Transverse colon (tissue), 4 donors: ENCODE measurements around the gene RHOV.

ENCODE experiments used
- CTCF ChIP-seq, 5 experiments: fragments of 200-600 bp in 3 of 5; fragments of 450-650 bp in 2 of 5; sonication (generic) in 3 of 5; IDR thresholded peaks; 1 replicate in 2 of 5; 2 replicates in 3 of 5; pipeline ENCODE4 v1.5.1; 2016 to 2017; ENCODE audit warnings: antibody characterized with exemption in 5 of 5, inconsistent platforms in 3 of 5, mild to moderate bottlenecking in 2 of 5, moderate library complexity in 1 of 5
- EP300 ChIP-seq: sonication (generic); formaldehyde crosslinking; IDR thresholded peaks from one replicate; pipeline ENCODE4 v1.6.1; 2017; ENCODE audit warnings: antibody characterized with exemption, low read depth
- POLR2A ChIP-seq: fragments of 450-650 bp; IDR thresholded peaks from one replicate; pipeline ENCODE4 v1.6.1; 2016; ENCODE audit warnings: antibody characterized with exemption, mild to moderate bottlenecking, moderate library complexity
- POLR2AphosphoS5 ChIP-seq, 3 donors: sonication (generic); formaldehyde crosslinking; IDR thresholded peaks; one replicate each; pipeline ENCODE4 v1.6.1; 2016; ENCODE audit warnings: antibody characterized with exemption in 3 of 3

GRCh38 chr15:40823572-40824343 lies 50.3 kb downstream of the RHOV start:
- TF ChIP-seq EP300, result no peak
- TF ChIP-seq POLR2AphosphoS5 (IDR thresholded peaks at IDR 0.05), result no peak
- TF ChIP-seq CTCF (IDR thresholded peaks at IDR 0.05), result peak in 2 of 5 experiments; percentile 40 to 45
- no peak for TF ChIP-seq POLR2A
